Activated B cell treated with CpG ODN at 0.5 μM for 24 hours (primary cell): Measurements from ENCODE around the gene ACMSD. TPM values are rescaled to one million over a fixed set of nuclear protein-coding genes. Genes with fewer than 3 reads are reported as not detected.

ENCODE experiments used
- ATAC-seq: fragments of 200-7000 bp; cut with Tn5 transposase; one replicate; pipeline ENCODE4 v1.10.0; 2021; ENCODE audit warnings: low read depth, mild to moderate bottlenecking, moderate library complexity
- CTCF ChIA-PET: fragments of 350-600 bp; sonication (Branson Sonifier 250); formaldehyde crosslinking; loops from one replicate; lab custom pipeline; 2021; ENCODE audit warnings: antibody characterized with exemption; lab: Charles Lee
- POLR2A ChIA-PET: fragments of 350-600 bp; sonication (Branson Sonifier 250); formaldehyde crosslinking; loops from one replicate; lab custom pipeline; 2021; ENCODE audit warnings: antibody characterized with exemption; lab: Charles Lee
- DNase-seq: peaks from one replicate; pipeline ENCODE4 v3.0.0; 2022
- H3K27ac Mint-ChIP-seq: one replicate; pipeline ENCODE4 v1.8.0; 2020; ENCODE audit warnings: mixed read lengths
- H3K27me3 Mint-ChIP-seq: one replicate; pipeline ENCODE4 v1.8.0; 2021; ENCODE audit warnings: mixed read lengths
- H3K36me3 Mint-ChIP-seq: one replicate; pipeline ENCODE4 v1.8.0; 2021; ENCODE audit warnings: low read depth, mixed read lengths
- H3K4me1 Mint-ChIP-seq: one replicate; pipeline ENCODE4 v1.8.0; 2021; ENCODE audit warnings: mixed read lengths
- H3K4me3 Mint-ChIP-seq: one replicate; pipeline ENCODE4 v1.8.0; 2020; ENCODE audit warnings: mild to moderate bottlenecking, mixed read lengths
- H3K9me3 Mint-ChIP-seq: one replicate; pipeline ENCODE4 v1.8.0; 2020; ENCODE audit warnings: mixed read lengths
- intact Hi-C: fragments of 100-400 bp; cut with micrococcal nuclease; formaldehyde crosslinking; loops from one replicate; pipeline ENCODE4 v1.15.1; 2024
- total RNA-seq: library from RNA; stranded (reverse); gene quantifications from 2 replicates; pipeline ENCODE4 v1.2.3, GENCODE V29; 2022
- TF ChIP-seq, protein P1 (sequence below): fragments of 200-600 bp; IDR thresholded peaks from one replicate; pipeline ENCODE4 v1.8.0; 2022; ENCODE audit warnings: antibody characterized with exemption, mild to moderate bottlenecking

The ACMSD gene
- total RNA-seq, 1 donor from 2014 or later: not detected

DNA sequence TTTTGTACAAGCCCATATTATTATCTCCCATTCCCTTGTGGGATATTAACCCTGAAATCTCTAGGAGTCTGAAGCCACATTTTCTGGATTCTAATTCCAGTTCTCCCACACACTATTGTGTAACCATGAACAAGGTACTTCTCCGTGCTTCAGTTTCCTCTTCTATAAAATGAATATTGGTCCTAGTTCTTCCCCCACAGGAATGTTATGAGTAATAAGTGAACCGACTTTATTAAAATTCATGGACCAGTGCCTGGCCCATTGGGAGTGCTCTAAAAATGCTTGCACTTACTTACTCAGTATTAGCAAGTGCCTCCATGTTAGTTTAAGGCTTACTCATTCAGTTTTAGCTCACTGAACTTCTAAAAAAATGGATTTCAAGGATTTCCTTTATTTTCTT, 1.4 kb upstream of the ACMSD start:
- TF ChIP-seq, protein P1, sequence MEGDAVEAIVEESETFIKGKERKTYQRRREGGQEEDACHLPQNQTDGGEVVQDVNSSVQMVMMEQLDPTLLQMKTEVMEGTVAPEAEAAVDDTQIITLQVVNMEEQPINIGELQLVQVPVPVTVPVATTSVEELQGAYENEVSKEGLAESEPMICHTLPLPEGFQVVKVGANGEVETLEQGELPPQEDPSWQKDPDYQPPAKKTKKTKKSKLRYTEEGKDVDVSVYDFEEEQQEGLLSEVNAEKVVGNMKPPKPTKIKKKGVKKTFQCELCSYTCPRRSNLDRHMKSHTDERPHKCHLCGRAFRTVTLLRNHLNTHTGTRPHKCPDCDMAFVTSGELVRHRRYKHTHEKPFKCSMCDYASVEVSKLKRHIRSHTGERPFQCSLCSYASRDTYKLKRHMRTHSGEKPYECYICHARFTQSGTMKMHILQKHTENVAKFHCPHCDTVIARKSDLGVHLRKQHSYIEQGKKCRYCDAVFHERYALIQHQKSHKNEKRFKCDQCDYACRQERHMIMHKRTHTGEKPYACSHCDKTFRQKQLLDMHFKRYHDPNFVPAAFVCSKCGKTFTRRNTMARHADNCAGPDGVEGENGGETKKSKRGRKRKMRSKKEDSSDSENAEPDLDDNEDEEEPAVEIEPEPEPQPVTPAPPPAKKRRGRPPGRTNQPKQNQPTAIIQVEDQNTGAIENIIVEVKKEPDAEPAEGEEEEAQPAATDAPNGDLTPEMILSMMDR: no peak
- H3K4me1 Mint-ChIP-seq: no peaks in the 10 kb centered on the region
- DNase-seq: no peak
- ATAC-seq: no peak
- no peak overlapping the region for H3K27ac Mint-ChIP-seq
- H3K36me3 Mint-ChIP-seq: no peaks in the 10 kb centered on the region
- no peak overlapping the region for H3K4me3 Mint-ChIP-seq
- peaks cover 11% of the 10 kb centered on the region for H3K27me3 Mint-ChIP-seq
- peaks cover 16% of the 10 kb centered on the region for H3K9me3 Mint-ChIP-seq
- ChIA-PET POLR2A (no interaction called here), CTCF (no interaction called here)
- intact Hi-C loops: no loop called here

DNA sequence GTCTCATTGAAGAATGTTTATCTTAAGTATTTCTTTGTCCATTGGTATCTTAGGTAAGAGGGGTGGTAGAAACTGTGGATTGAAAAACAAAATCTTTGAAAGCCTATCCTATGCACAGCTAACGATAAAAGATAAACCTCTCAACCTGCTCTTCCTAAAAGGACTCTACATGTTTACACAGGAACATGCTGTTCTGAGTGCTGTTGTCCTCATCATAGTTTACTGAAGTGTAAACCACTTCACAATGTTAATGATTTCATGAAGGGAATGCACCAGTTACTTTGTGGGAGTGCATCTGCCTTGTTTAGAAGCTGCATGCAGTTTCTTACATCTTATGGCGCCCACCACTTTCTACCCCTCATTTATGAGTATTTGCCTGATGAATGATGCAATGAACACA, 1.2 kb downstream of the ACMSD start:
- Mint-ChIP-seq H3K4me1 (no peaks in the 10 kb centered on the region), H3K9me3 (peaks cover 16% of the 10 kb centered on the region), H3K36me3 (no peaks in the 10 kb centered on the region), H3K4me3 (no peak overlapping the region), H3K27ac (no peak overlapping the region), H3K27me3 (peaks cover 11% of the 10 kb centered on the region)
- DNase-seq (no peak), ATAC-seq (no peak)
- intact Hi-C loops: no loop called here
- ChIA-PET CTCF (no interaction called here), POLR2A (interaction anchor here (0.6 kb wide), 1 partner anchor 11 kb away, joined by 3 read pairs; no protein-coding TSS in a partner anchor)
- TF ChIP-seq, protein P1: no peak

DNA sequence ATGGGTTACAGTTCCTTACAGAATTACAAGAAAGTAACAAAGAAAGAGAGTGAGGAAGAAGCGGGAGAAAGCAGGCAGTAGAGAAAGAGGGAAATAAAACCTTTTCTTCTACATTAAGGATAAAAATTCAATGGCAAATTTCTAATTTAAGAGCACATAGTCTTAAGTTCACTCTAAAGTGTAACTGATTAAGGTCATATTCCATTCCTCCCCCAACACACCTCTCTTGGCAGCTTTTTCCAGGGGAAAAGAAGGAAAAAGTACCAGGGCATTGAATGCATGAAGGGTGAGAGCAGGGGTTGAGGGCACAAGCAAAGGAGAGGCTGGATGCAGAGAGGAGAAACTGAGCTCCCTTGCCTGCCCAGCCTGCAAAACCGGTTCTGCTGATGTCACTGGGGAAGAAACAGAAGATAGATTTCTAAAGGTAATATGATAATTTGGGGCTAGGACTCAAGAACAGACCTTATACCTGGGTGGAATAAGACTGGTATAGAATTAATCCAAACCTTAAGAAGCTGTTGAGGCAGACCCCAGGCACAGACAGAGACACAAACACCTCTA, 4.6 kb downstream of the ACMSD start:
- Mint-ChIP-seq H3K27ac (no peak overlapping the region), H3K27me3 (peaks cover 2% of the 10 kb centered on the region), H3K4me1 (no peaks in the 10 kb centered on the region), H3K36me3 (no peaks in the 10 kb centered on the region), H3K4me3 (no peak overlapping the region), H3K9me3 (no peaks in the 10 kb centered on the region)
- POLR2A ChIA-PET: no interaction called here
- intact Hi-C loops: no loop called here
- DNase-seq (no peak), ATAC-seq (no peak)
- TF ChIP-seq, protein P1: no peak
- CTCF ChIA-PET: no interaction called here

DNA sequence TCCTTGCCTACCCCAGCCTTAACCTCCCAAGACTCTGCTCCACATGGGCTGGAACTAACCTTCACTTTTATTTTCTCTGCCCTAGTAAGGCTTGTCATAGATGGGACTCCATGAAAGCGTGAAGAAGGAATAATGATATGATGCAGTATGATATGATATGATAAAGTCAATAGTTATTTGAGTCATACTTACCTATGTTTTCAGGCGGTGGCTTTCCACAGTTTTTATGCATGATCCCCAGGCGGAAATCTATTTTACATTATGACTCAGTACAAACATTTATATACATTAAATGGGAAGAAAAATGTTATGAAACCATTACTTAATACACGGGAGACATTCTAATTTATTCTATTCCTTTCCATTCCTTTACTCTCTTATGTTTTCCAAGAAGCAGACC, 5.6 kb downstream of the ACMSD start:
- TF ChIP-seq, protein P1: no peak
- Mint-ChIP-seq H3K27me3 (peaks cover 2% of the 10 kb centered on the region), H3K27ac (no peak overlapping the region), H3K9me3 (peaks cover 2% of the 10 kb centered on the region), H3K4me1 (no peaks in the 10 kb centered on the region), H3K4me3 (no peak overlapping the region), H3K36me3 (no peaks in the 10 kb centered on the region)
- intact Hi-C loops: no loop called here
- CTCF ChIA-PET: no interaction called here
- no peak for DNase-seq
- POLR2A ChIA-PET: no interaction called here
- ATAC-seq: no peak

DNA sequence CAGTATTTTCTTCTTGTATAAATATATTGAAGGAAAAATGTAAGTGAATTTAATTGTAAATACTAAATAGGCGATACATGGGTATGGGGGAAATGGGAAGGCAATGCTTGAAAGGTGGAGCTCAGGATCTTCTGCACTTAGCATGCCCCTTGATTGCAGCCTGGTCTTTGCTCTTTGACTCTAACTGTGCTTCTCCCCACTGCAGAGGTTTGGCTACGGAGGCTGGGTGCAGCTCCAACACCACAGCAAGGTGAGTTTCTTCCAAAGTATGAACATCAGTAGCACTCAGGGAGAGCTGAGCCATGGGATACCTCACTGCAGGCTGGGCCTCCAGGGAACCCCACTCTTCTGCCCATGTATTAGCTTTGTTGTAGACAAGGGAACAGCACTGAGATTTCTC, 6.6 kb downstream of the ACMSD start:
- TF ChIP-seq, protein P1: no peak
- no peak for ATAC-seq
- POLR2A ChIA-PET: no interaction called here

More for the DNA sequence above, 6.6 kb downstream of the ACMSD start:
- no peak overlapping the region for H3K4me3 Mint-ChIP-seq
- H3K36me3 Mint-ChIP-seq: no peaks in the 10 kb centered on the region
- H3K27me3 Mint-ChIP-seq: peaks cover 2% of the 10 kb centered on the region
- CTCF ChIA-PET: no interaction called here
- DNase-seq: no peak
- peaks cover 2% of the 10 kb centered on the region for H3K9me3 Mint-ChIP-seq
- no peaks in the 10 kb centered on the region for H3K4me1 Mint-ChIP-seq
- intact Hi-C loops: no loop called here
- H3K27ac Mint-ChIP-seq: no peak overlapping the region
